Upper lobe of right lung (tissue), 1 donor: ENCODE results near the gene DNAH14. TPM values are rescaled to one million over a fixed set of nuclear protein-coding genes. Genes with fewer than 3 reads are reported as not detected.

Experiments used
- ATAC-seq: fragments of 200-7000 bp; cut with Tn5 transposase; one replicate; pipeline ENCODE4 v1.9.1; 2020; ENCODE audit warnings: mild to moderate bottlenecking, moderate library complexity
- DNase-seq: peaks from one replicate; pipeline ENCODE4 v3.0.0-alpha.2; 2020
- H3K27ac ChIP-seq: fragments of 200-600 bp; one replicate; pipeline ENCODE4 v1.8.0; 2022
- H3K27me3 ChIP-seq: fragments of 200-600 bp; one replicate; pipeline ENCODE4 v1.8.0; 2022; ENCODE audit warnings: mild to moderate bottlenecking
- H3K36me3 ChIP-seq: fragments of 200-600 bp; one replicate; pipeline ENCODE4 v1.8.0; 2022
- H3K4me1 ChIP-seq: fragments of 200-600 bp; one replicate; pipeline ENCODE4 v1.8.0; 2022
- H3K4me3 ChIP-seq: fragments of 200-600 bp; one replicate; pipeline ENCODE4 v1.8.0; 2022; ENCODE audit warnings: mild to moderate bottlenecking
- H3K9me3 ChIP-seq: fragments of 200-600 bp; one replicate; pipeline ENCODE4 v1.8.0; 2022
- CTCF ChIP-seq: fragments of 200-600 bp; IDR thresholded peaks from one replicate; pipeline ENCODE4 v1.8.0; 2022; ENCODE audit warnings: antibody characterized with exemption
- intact Hi-C: fragments of 100-400 bp; cut with DNase I; formaldehyde crosslinking; loops from one replicate; pipeline ENCODE4 v1.11.0; 2022
- total RNA-seq: library from RNA; stranded (reverse); fragmentation: NEBNext Ultra II Directional; extraction: Animal tissue kit (Norgen Biotek cat#: 25700); gene quantifications from one replicate; pipeline ENCODE4 v1.2.1, GENCODE V29; 2021
- donor health status: DM: no; HTN: yes; CAD: no; lungs with severe emphysema.

DNAH14 gene
- total RNA-seq, 1 donor from 2014 or later, result 14.9 TPM

GRCh38 chr1:225259542-225259941 is 330.1 kb downstream of the DNAH14 start:
- no peak for ATAC-seq
- no peaks in the 10 kb centered on the region for H3K9me3 ChIP-seq
- no peak for DNase-seq
- H3K36me3 ChIP-seq, result no peaks in the 10 kb centered on the region
- no peak overlapping the region for H3K4me3 ChIP-seq
- no peaks in the 10 kb centered on the region for H3K4me1 ChIP-seq
- H3K27me3 ChIP-seq, result no peaks in the 10 kb centered on the region
- no peak overlapping the region for H3K27ac ChIP-seq
- TF ChIP-seq CTCF, result no peak
- intact Hi-C loops, result no loop called here

GRCh38 chr1:225260319-225260718 is 330.8 kb downstream of the DNAH14 start:
- ATAC-seq, result no peak
- no peak for TF ChIP-seq CTCF
- Histone ChIP-seq H3K4me3 (no peak overlapping the region), H3K27me3 (no peaks in the 10 kb centered on the region), H3K27ac (no peak overlapping the region), H3K36me3 (no peaks in the 10 kb centered on the region), H3K4me1 (no peaks in the 10 kb centered on the region), H3K9me3 (no peaks in the 10 kb centered on the region)
- intact Hi-C loops, result no loop called here
- no peak for DNase-seq

GRCh38 chr1:225277445-225277844 is 348.0 kb downstream of the DNAH14 start:
- TF ChIP-seq CTCF, result no peak
- Histone ChIP-seq H3K4me1 (no peaks in the 10 kb centered on the region), H3K27ac (no peak overlapping the region), H3K9me3 (peaks cover 5% of the 10 kb centered on the region), H3K36me3 (no peaks in the 10 kb centered on the region), H3K27me3 (no peaks in the 10 kb centered on the region), H3K4me3 (no peak overlapping the region)
- no peak for DNase-seq
- ATAC-seq, result no peak
- intact Hi-C loops, result no loop called here

- intact Hi-C loops, result no loop called here
- peaks cover 5% of the 10 kb centered on the region for H3K9me3 ChIP-seq
- no peaks in the 10 kb centered on the region for H3K4me1 ChIP-seq
- no peaks in the 10 kb centered on the region for H3K36me3 ChIP-seq
- H3K27ac ChIP-seq, result no peak overlapping the region
- H3K27me3 ChIP-seq, result no peaks in the 10 kb centered on the region
- no peak overlapping the region for H3K4me3 ChIP-seq
- ATAC-seq, result no peak
- no peak for DNase-seq
- TF ChIP-seq CTCF, result no peak
Observed at GRCh38 chr1:225280563-225280962, 351.1 kb downstream of the DNAH14 start.

- TF ChIP-seq CTCF, result no peak
- intact Hi-C loops, result no loop called here
- no peak overlapping the region for H3K4me3 ChIP-seq
Observed at GRCh38 chr1:225290244-225290643, 360.8 kb downstream of the DNAH14 start.

GRCh38 chr1:225299624-225300023 is 370.1 kb downstream of the DNAH14 start:
- Histone ChIP-seq H3K27me3 (no peaks in the 10 kb centered on the region), H3K4me1 (no peaks in the 10 kb centered on the region), H3K4me3 (no peak overlapping the region), H3K27ac (no peak overlapping the region), H3K9me3 (peaks cover 4% of the 10 kb centered on the region), H3K36me3 (no peaks in the 10 kb centered on the region)
- ATAC-seq, result no peak
- no peak for TF ChIP-seq CTCF
- DNase-seq, result no peak
- intact Hi-C loops, result no loop called here

More at GRCh38 chr1:225290244-225290643, 360.8 kb downstream of the DNAH14 start:
- ATAC-seq (no peak), DNase-seq (no peak)
- Histone ChIP-seq H3K27ac (no peak overlapping the region), H3K9me3 (no peaks in the 10 kb centered on the region), H3K36me3 (no peaks in the 10 kb centered on the region), H3K4me1 (no peaks in the 10 kb centered on the region), H3K27me3 (no peaks in the 10 kb centered on the region)
